ENCODE results near the gene VEGFC.

DNA sequence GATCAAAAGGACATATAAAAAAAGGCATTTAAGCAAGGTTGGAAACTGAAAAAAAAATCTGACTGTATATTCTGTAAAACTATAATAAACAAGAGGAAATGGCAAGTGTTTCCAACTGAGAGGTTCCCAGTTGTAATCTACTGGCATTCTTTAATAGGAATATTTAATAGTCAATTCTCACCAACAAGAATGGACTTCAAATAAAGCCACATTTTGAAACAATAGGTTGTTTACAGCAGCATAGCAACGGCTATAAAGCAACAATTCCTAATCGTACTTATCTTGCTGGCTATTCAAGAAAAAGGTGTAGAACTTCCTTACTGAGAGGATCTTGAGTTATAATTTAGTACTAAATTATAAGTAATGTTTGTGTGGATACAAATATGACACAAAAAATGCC, 75.5 kb downstream of the VEGFC start:
- no peak for TF ChIP-seq POLR2AphosphoS5 (IDR thresholded peaks at IDR 0.05; ENCODE audit: low read depth, low read length)
- TF ChIP-seq, protein P1, sequence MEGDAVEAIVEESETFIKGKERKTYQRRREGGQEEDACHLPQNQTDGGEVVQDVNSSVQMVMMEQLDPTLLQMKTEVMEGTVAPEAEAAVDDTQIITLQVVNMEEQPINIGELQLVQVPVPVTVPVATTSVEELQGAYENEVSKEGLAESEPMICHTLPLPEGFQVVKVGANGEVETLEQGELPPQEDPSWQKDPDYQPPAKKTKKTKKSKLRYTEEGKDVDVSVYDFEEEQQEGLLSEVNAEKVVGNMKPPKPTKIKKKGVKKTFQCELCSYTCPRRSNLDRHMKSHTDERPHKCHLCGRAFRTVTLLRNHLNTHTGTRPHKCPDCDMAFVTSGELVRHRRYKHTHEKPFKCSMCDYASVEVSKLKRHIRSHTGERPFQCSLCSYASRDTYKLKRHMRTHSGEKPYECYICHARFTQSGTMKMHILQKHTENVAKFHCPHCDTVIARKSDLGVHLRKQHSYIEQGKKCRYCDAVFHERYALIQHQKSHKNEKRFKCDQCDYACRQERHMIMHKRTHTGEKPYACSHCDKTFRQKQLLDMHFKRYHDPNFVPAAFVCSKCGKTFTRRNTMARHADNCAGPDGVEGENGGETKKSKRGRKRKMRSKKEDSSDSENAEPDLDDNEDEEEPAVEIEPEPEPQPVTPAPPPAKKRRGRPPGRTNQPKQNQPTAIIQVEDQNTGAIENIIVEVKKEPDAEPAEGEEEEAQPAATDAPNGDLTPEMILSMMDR (IDR thresholded peaks at IDR 0.05), result no peak
- TF ChIP-seq, protein P2, sequence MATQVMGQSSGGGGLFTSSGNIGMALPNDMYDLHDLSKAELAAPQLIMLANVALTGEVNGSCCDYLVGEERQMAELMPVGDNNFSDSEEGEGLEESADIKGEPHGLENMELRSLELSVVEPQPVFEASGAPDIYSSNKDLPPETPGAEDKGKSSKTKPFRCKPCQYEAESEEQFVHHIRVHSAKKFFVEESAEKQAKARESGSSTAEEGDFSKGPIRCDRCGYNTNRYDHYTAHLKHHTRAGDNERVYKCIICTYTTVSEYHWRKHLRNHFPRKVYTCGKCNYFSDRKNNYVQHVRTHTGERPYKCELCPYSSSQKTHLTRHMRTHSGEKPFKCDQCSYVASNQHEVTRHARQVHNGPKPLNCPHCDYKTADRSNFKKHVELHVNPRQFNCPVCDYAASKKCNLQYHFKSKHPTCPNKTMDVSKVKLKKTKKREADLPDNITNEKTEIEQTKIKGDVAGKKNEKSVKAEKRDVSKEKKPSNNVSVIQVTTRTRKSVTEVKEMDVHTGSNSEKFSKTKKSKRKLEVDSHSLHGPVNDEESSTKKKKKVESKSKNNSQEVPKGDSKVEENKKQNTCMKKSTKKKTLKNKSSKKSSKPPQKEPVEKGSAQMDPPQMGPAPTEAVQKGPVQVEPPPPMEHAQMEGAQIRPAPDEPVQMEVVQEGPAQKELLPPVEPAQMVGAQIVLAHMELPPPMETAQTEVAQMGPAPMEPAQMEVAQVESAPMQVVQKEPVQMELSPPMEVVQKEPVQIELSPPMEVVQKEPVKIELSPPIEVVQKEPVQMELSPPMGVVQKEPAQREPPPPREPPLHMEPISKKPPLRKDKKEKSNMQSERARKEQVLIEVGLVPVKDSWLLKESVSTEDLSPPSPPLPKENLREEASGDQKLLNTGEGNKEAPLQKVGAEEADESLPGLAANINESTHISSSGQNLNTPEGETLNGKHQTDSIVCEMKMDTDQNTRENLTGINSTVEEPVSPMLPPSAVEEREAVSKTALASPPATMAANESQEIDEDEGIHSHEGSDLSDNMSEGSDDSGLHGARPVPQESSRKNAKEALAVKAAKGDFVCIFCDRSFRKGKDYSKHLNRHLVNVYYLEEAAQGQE (IDR thresholded peaks at IDR 0.05; ENCODE audit: insufficient read depth in 1 of 2, low read depth in 2 of 2, low read length in 1 of 2), result no peak
- no peak for TF ChIP-seq SIN3A (IDR thresholded peaks at IDR 0.05; ENCODE audit: borderline replicate concordance, insufficient read depth, low read depth, low read length)
- no peak for TF ChIP-seq TCF7L2 (IDR thresholded peaks at IDR 0.05; ENCODE audit: low read depth, low read length)
